Measurements from ENCODE around the gene ARPP19.

Gene ARPP19

GRCh38 chr15:52506549-52506948 is 62.3 kb downstream of the ARPP19 start:
- no peak overlapping the region for H3K27ac ChIP-seq
- no peak for TF ChIP-seq CTCF (conservative IDR thresholded peaks at IDR 0.05)
- TF ChIP-seq ZFX (IDR thresholded peaks at IDR 0.05): no peak

GRCh38 chr15:52505151-52505550 is 63.7 kb downstream of the ARPP19 start:
- TF ChIP-seq CTCF (conservative IDR thresholded peaks at IDR 0.05): no peak
- no peak for TF ChIP-seq ZFX (IDR thresholded peaks at IDR 0.05)
- H3K27ac ChIP-seq: no peak overlapping the region

GRCh38 chr15:52503788-52504496 is 64.9 kb downstream of the ARPP19 start:
- no peak overlapping the region for H3K27ac ChIP-seq
- TF ChIP-seq CTCF (conservative IDR thresholded peaks at IDR 0.05) (no peak), ZFX (IDR thresholded peaks at IDR 0.05) (no peak)

- TF ChIP-seq ZFX (IDR thresholded peaks at IDR 0.05) (no peak), CTCF (conservative IDR thresholded peaks at IDR 0.05) (no peak)
- no peak overlapping the region for H3K27ac ChIP-seq
These were observed 66.2 kb downstream of the ARPP19 start for GRCh38 chr15:52502608-52503007.

GRCh38 chr15:52499506-52499905 is 69.3 kb downstream of the ARPP19 start:
- no peak overlapping the region for H3K27ac ChIP-seq
- TF ChIP-seq CTCF (conservative IDR thresholded peaks at IDR 0.05) (no peak), ZFX (IDR thresholded peaks at IDR 0.05) (no peak)

GRCh38 chr15:52498706-52499105 is 70.1 kb downstream of the ARPP19 start:
- TF ChIP-seq CTCF (conservative IDR thresholded peaks at IDR 0.05) (no peak), ZFX (IDR thresholded peaks at IDR 0.05) (no peak)

More at GRCh38 chr15:52498706-52499105, 70.1 kb downstream of the ARPP19 start:
- no peak overlapping the region for H3K27ac ChIP-seq

Measured in C4-2B (cell line).